Measurements from ENCODE around the gene MUSTN1.

The MUSTN1 gene

GRCh38 chr3:52822363-52822762, 12.5 kb downstream of the MUSTN1 start:
- no peak overlapping the region for H3K4me3 ChIP-seq (replicated peaks in 1 of 2; ENCODE audit: low read depth in 2 of 2, low read length in 2 of 2)
- TF ChIP-seq CTCF (IDR thresholded peaks at IDR 0.05; ENCODE audit: low read depth, low read length), result no peak
- no peak for DNase-seq (ENCODE audit: low read depth in 2 of 2)

GRCh38 chr3:52820736-52821135, 14.1 kb downstream of the MUSTN1 start:
- DNase-seq (ENCODE audit: low read depth in 2 of 2), result peak in 1 of 2 donors; percentile 29
- TF ChIP-seq CTCF (IDR thresholded peaks at IDR 0.05; ENCODE audit: low read depth, low read length), result peak; percentile 80
- no peak overlapping the region for H3K4me3 ChIP-seq (replicated peaks in 1 of 2; ENCODE audit: low read depth in 2 of 2, low read length in 2 of 2)

GRCh38 chr3:52819936-52820335, 14.9 kb downstream of the MUSTN1 start:
- no peak for TF ChIP-seq CTCF (IDR thresholded peaks at IDR 0.05; ENCODE audit: low read depth, low read length)
- no peak overlapping the region for H3K4me3 ChIP-seq (replicated peaks in 1 of 2; ENCODE audit: low read depth in 2 of 2, low read length in 2 of 2)
- DNase-seq (ENCODE audit: low read depth in 2 of 2), result no peak

GRCh38 chr3:52817860-52818259, 17.0 kb downstream of the MUSTN1 start:
- no peak for DNase-seq (ENCODE audit: low read depth in 2 of 2)
- TF ChIP-seq CTCF (IDR thresholded peaks at IDR 0.05; ENCODE audit: low read depth, low read length), result no peak
- H3K4me3 ChIP-seq (replicated peaks in 1 of 2; ENCODE audit: low read depth in 2 of 2, low read length in 2 of 2), result no peak overlapping the region

GRCh38 chr3:52817221-52817620, 17.6 kb downstream of the MUSTN1 start:
- H3K4me3 ChIP-seq (replicated peaks in 1 of 2; ENCODE audit: low read depth in 2 of 2, low read length in 2 of 2), result no peak overlapping the region
- no peak for TF ChIP-seq CTCF (IDR thresholded peaks at IDR 0.05; ENCODE audit: low read depth, low read length)
- DNase-seq (ENCODE audit: low read depth in 2 of 2), result no peak

GRCh38 chr3:52816654-52817053, 18.2 kb downstream of the MUSTN1 start:
- no peak for TF ChIP-seq CTCF (IDR thresholded peaks at IDR 0.05; ENCODE audit: low read depth, low read length)
- no peak for DNase-seq (ENCODE audit: low read depth in 2 of 2)
- H3K4me3 ChIP-seq (replicated peaks in 1 of 2; ENCODE audit: low read depth in 2 of 2, low read length in 2 of 2), result no peak overlapping the region

- no peak for TF ChIP-seq CTCF (IDR thresholded peaks at IDR 0.05; ENCODE audit: low read depth, low read length)
- no peak overlapping the region for H3K4me3 ChIP-seq (replicated peaks in 1 of 2; ENCODE audit: low read depth in 2 of 2, low read length in 2 of 2)
- DNase-seq (ENCODE audit: low read depth in 2 of 2), result no peak
These were observed 18.6 kb downstream of the MUSTN1 start for GRCh38 chr3:52816199-52816598.
